KMS-11 (cell line): Measurements from ENCODE around the gene TEX28.
"Not testable (repeated sequence)": the region's sequence is repeated elsewhere in the genome, so short reads cannot be mapped to it uniquely, and the experiment has no call there.

Experiments
- H2AFZ ChIP-seq: fragments of 200-600 bp; sonication (generic); 2 replicates; pipeline ENCODE4 v1.6.1; 2016; ENCODE audit warnings: antibody characterized with exemption, mixed run types, low read depth
- H3K27ac ChIP-seq: fragments of 200-600 bp; sonication (generic); 2 replicates; pipeline ENCODE4 v1.6.1; 2016; ENCODE audit warnings: mild to moderate bottlenecking, mixed run types
- H3K27me3 ChIP-seq: fragments of 200-600 bp; sonication (generic); 2 replicates; pipeline ENCODE4 v1.6.1; 2017; ENCODE audit warnings: mild to moderate bottlenecking, low read depth, mixed run types, moderate library complexity; ENCODE audit not compliant: insufficient read depth
- H3K36me3 ChIP-seq: fragments of 200-600 bp; sonication (generic); 2 replicates; pipeline ENCODE4 v1.6.1; 2017; ENCODE audit warnings: mild to moderate bottlenecking, mixed run types; ENCODE audit not compliant: insufficient read depth
- H3K4me1 ChIP-seq: fragments of 200-600 bp; sonication (generic); 2 replicates; pipeline ENCODE4 v1.6.1; 2016; ENCODE audit warnings: mild to moderate bottlenecking, low read depth, mixed run types; ENCODE audit not compliant: poor library complexity, severe bottlenecking
- H3K4me2 ChIP-seq: fragments of 200-600 bp; sonication (generic); 2 replicates; pipeline ENCODE4 v1.7.0; 2016; ENCODE audit warnings: mild to moderate bottlenecking, mixed run types
- H3K4me3 ChIP-seq: fragments of 200-600 bp; sonication (generic); IDR thresholded peaks from 2 replicates; pipeline ENCODE4 v1.6.1; 2017; ENCODE audit warnings: low read depth, low read length, mixed read lengths; ENCODE audit not compliant: insufficient read depth
- H3K79me2 ChIP-seq: fragments of 200-600 bp; sonication (generic); 2 replicates; pipeline ENCODE4 v1.6.1; 2016; ENCODE audit warnings: low read depth, mixed run types; ENCODE audit not compliant: insufficient read depth
- H3K9ac ChIP-seq: fragments of 200-600 bp; sonication (generic); 2 replicates; pipeline ENCODE4 v1.6.1; 2016; ENCODE audit warnings: mild to moderate bottlenecking, mixed run types
- H4K20me1 ChIP-seq: fragments of 200-600 bp; sonication (generic); 2 replicates; pipeline ENCODE4 v1.6.1; 2016; ENCODE audit warnings: mild to moderate bottlenecking, mixed run types; ENCODE audit not compliant: insufficient read depth
- TF ChIP-seq, protein P1 (sequence below): fragments of 200-600 bp; sonication (generic); conservative IDR thresholded peaks from 2 replicates; pipeline ENCODE4 v1.6.1; 2017; ENCODE audit warnings: low read depth, mild to moderate bottlenecking, antibody characterized with exemption, low read length, moderate library complexity, mixed read lengths

The TEX28 gene, protein sequence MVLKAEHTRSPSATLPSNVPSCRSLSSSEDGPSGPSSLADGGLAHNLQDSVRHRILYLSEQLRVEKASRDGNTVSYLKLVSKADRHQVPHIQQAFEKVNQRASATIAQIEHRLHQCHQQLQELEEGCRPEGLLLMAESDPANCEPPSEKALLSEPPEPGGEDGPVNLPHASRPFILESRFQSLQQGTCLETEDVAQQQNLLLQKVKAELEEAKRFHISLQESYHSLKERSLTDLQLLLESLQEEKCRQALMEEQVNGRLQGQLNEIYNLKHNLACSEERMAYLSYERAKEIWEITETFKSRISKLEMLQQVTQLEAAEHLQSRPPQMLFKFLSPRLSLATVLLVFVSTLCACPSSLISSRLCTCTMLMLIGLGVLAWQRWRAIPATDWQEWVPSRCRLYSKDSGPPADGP

DNA sequence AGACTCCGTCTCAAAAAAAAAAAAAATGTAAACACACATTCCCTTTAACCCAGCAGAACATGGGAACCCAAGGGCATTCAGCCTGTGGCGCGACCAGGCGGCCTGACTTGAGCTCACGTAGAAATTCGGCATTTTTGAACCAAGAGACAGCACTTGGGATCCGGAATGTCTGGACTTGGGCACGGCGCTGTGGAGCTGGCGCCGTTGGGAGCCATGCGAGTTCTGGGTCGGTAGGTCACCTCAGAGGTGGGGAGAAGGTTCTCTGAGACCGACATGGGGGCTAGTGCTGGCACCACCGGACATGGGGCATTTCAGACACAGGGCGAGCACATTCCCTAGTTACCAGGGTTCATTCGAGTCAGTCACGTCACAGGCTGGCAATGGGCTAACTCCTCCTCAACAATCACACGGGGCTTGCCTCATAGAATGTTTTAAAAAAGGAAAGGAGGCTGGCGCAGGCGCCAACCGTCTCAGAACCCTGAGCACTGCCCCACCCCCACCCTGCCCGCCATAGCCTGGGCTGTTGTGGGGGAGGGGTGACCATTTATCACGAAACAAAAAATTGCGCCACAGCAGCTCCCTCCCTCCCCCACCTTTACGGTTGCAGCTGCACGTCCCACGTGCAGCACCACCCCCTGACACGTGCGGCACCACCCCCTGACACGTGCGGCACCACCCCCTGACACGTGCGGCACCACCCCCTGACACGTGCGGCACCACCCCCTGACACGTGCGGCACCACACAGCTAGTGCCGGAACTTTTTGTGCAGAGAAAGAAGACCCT, at the start of gene TEX28:
TEX28 (minus strand) TSS at position 334 of the 784 bp plus-strand sequence. CDS start 3,007 bp downstream, outside the sequence.
- H3K27ac ChIP-seq, result no peak within 1 kb of the TSS
- no peaks in the 10 kb centered on the region for H3K36me3 ChIP-seq
- H3K27me3 ChIP-seq, result no peaks in the 10 kb centered on the region
- no peaks in the 10 kb centered on the region for H4K20me1 ChIP-seq
- no peak within 1 kb of the TSS for H3K4me2 ChIP-seq
- TF ChIP-seq, protein P1, sequence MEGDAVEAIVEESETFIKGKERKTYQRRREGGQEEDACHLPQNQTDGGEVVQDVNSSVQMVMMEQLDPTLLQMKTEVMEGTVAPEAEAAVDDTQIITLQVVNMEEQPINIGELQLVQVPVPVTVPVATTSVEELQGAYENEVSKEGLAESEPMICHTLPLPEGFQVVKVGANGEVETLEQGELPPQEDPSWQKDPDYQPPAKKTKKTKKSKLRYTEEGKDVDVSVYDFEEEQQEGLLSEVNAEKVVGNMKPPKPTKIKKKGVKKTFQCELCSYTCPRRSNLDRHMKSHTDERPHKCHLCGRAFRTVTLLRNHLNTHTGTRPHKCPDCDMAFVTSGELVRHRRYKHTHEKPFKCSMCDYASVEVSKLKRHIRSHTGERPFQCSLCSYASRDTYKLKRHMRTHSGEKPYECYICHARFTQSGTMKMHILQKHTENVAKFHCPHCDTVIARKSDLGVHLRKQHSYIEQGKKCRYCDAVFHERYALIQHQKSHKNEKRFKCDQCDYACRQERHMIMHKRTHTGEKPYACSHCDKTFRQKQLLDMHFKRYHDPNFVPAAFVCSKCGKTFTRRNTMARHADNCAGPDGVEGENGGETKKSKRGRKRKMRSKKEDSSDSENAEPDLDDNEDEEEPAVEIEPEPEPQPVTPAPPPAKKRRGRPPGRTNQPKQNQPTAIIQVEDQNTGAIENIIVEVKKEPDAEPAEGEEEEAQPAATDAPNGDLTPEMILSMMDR, result no peak
- no peaks in the 10 kb centered on the region for H3K79me2 ChIP-seq
- H3K4me1 ChIP-seq, result peaks cover 14% of the 10 kb centered on the region
- H3K4me3 ChIP-seq, result no peak within 1 kb of the TSS
- no peak within 1 kb of the TSS for H2AFZ ChIP-seq
- no peak within 1 kb of the TSS for H3K9ac ChIP-seq

DNA sequence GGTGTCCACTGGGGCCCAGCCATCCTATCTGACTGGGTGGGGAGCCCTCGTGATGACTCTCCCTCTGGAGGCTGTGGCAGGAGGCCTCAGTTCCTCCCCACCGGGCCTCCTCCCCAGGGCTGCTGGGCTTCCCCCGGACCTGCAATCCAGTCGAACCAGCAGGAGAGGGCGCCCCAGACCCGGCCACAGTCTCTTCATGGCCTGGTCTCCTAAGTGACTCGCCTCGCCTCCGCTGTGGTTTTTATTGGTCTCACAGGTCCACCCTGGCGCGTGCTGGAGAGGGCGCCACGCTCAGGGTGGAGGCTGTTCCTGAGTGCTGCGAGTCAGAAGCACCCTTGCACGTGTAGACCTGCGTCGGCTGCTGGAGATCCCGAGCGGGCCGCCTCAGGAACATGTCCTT, 48.7 kb upstream of the TEX28 start:
- not testable (repeated sequence) for H3K4me2 ChIP-seq, H3K36me3 ChIP-seq, H3K4me3 ChIP-seq, H4K20me1 ChIP-seq, H3K27me3 ChIP-seq, H3K27ac ChIP-seq, H3K4me1 ChIP-seq, H2AFZ ChIP-seq, H3K9ac ChIP-seq, H3K79me2 ChIP-seq

DNA sequence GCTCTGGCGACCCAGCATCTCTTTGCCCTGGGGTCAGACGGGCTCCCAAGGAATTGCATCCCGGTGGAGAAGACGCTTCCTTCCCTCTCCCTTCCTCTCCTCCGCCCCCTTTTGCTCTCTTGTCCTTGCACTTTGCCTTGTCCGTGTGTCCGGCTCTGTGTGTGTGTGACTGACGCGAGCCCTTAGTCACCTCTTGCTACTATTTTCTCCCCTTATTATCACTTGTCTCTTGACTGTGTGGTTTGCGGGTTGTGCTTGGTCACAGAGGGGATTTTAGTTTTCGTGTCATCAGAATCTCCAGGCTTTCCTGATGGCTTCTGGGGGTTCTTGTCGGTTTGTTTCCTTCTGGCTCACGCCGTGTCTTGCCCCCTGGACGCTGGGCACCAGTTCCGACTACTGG, 48.1 kb upstream of the TEX28 start:
- H3K4me1 ChIP-seq, H4K20me1 ChIP-seq, H3K27me3 ChIP-seq, H3K4me2 ChIP-seq, H3K27ac ChIP-seq, H3K9ac ChIP-seq, H3K36me3 ChIP-seq, H3K79me2 ChIP-seq, H2AFZ ChIP-seq, H3K4me3 ChIP-seq: not testable (repeated sequence)

DNA sequence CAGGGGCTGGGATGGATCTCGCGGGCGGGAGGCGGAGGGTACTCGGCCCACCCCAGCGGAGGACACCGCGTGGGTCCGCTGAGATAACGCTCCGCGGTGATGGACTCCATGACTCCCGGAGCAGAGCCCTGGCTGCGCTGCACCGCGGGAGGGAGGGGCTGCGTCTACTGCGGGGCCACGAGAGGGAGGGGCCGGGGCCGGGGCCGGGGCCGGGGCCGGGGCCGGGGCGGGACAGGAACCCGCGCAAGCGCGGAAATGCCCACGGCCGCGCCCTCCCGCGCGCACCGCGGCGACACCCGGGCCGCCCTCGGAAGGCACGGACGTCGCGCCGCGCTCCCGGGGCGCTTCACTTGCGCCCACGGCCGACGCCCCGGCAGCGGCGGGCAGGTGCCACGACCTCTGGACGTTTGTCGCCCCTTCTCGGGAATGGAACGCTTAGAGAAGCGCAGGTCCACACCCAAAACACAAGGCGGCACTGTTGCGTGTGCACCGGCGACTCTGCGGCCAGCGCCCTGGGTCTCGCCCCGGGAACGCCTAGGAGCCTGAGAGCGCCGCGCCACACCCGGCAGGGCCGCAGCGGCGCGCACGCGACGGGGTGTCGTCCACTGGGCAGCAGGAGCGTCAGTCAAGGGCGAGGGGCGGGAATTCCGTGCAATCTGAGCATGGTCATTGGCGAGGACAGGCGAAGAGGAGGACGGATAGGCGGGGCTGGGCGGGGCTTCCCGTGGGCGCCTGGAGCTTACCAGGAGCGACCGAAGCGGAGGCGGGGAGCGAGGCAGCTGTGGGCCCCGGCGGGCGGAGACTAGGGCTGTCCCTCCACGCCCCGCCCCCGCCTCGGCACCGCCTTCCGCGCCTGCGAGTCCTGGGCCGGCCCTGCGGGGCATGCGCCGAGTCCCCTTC, 46.7 kb upstream of the TEX28 start:
- H3K79me2 ChIP-seq, H3K4me1 ChIP-seq, H4K20me1 ChIP-seq, H3K9ac ChIP-seq, H3K27ac ChIP-seq, H3K4me3 ChIP-seq, H2AFZ ChIP-seq, H3K4me2 ChIP-seq, H3K36me3 ChIP-seq, H3K27me3 ChIP-seq: not testable (repeated sequence)

DNA sequence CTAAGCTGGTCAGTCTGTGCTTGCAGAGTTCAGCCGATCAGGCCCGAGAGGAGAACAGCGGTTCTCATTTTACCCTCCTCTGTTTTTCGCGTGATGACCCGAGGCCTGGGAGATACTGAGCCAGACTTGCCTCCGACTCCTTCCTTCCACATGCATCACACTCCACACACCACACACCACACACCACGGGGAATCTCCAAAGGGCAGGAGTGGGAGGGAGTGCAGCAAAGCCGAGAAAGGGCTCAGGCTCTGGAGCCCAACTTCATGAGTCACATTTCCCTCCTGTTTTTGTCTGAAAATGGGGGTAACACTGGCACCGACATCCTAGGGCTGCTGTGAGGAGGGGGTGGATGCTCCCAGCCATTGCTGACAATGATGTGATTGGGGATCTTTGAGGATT, 39.6 kb upstream of the TEX28 start:
- H2AFZ ChIP-seq, result no peak overlapping the region
- no peak overlapping the region for H3K4me2 ChIP-seq
- H3K36me3 ChIP-seq, result no peaks in the 10 kb centered on the region
- no peak overlapping the region for H3K27ac ChIP-seq
- H3K27me3 ChIP-seq, result no peaks in the 10 kb centered on the region
- H4K20me1 ChIP-seq, result no peaks in the 10 kb centered on the region
- H3K79me2 ChIP-seq, result no peaks in the 10 kb centered on the region
- H3K4me1 ChIP-seq, result no peaks in the 10 kb centered on the region
- no peak overlapping the region for H3K9ac ChIP-seq
- TF ChIP-seq, protein P1, result no peak
- no peak overlapping the region for H3K4me3 ChIP-seq
